ENCODE measurements around the gene TTLL13. TPM values are rescaled to one million over a fixed set of nuclear protein-coding genes. Genes with fewer than 3 reads are reported as not detected.

TTLL13 gene
- total and polyA plus RNA-seq, 9 of the 15 experiments (the other 6 are each of a cell fraction or from before 2014, with no cell fraction given): 0.05 to 0.24 (median 0.11) TPM; not detected in 1

DNA sequence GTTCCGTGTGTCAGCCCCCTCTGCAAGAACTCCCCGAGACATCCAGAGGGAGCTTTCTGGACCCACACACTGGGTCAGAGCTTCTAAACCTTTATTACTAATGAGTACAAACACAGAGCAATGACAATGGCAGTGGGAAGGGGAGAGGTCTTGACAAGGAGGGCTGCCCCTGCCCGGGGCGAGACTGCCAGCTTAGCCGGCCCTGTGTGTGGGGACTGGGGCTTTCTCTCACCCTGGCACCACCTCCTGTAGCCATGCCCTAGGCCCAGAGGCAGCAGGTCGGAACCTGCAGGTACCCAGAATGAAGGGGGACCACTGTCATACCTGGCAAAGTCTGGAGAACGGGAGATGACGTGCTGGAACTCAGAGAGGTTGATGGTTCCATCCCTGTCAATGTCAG lies 18.7 kb upstream of the TTLL13 start:
- 0 out of 2 replicates have a peak, but pooled peaks cover 4% of the 10 kb centered on the region for H4K20me1 ChIP-seq (replicated peaks; ENCODE audit: control insufficient read depth, insufficient read depth, low read length)
- no peak overlapping the region for H3K4me3 ChIP-seq
- intact Hi-C loops (cut with micrococcal nuclease): loop anchor here (5.0 kb wide), 1 partner anchor 57 kb away; no protein-coding TSS in a partner anchor
- TF ChIP-seq POLR2G (IDR thresholded peaks at IDR 0.05; ENCODE audit: low read depth, low read length) (0 out of 2 replicates have a peak, but pooled peaks have one; percentile 24), SNRNP70 (optimal IDR thresholded peaks at IDR 0.05; ENCODE audit: low read depth, low read length) (no peak)
- peaks cover 32% of the 10 kb centered on the region for H3K79me2 ChIP-seq (ENCODE audit: control insufficient read depth, insufficient read depth, low read length)
- 93% methylated on average over 7 of the region's 8 CpGs for WGBS (ENCODE audit: insufficient coverage, low coverage, missing lambda C conversion rate)
- H3K27me3 ChIP-seq (ENCODE audit: control insufficient read depth in 2 of 2, insufficient read depth in 2 of 2, low read length in 2 of 2): no peaks in the 10 kb centered on the region
- no peak overlapping the region for H3K27ac ChIP-seq (ENCODE audit: extremely low read depth, low read depth, low read length)
- peaks cover 7 to 43% of the 10 kb centered on the region in 2 experiments; a peak in 3 of 5 replicates for H3K4me1 ChIP-seq (replicated peaks in 1 of 2; ENCODE audit: control insufficient read depth in 2 of 2, insufficient read depth in 2 of 2, low read length in 2 of 2)
- no peaks in the 10 kb centered on the region for H3K9me1 ChIP-seq (ENCODE audit: control insufficient read depth, insufficient read depth, low read length)
- no peak for FAIRE-seq
- no TSS peak for BruUV-seq (replicated peaks)
- peaks cover 66% of the 10 kb centered on the region for H3K36me3 ChIP-seq (ENCODE audit: control insufficient read depth, insufficient read depth, low read length)
- no peaks in the 10 kb centered on the region for H3K9me3 ChIP-seq (replicated peaks; ENCODE audit: control insufficient read depth, insufficient read depth, low read depth, low read length)
- CTCF ChIA-PET (ENCODE audit: low intra/inter-chr PET ratio): interaction anchor here (0.7 kb wide), 1 partner anchor 88 kb away, joined by 3 read pairs; no protein-coding TSS in a partner anchor
- in situ Hi-C loops (cut with MboI): loop anchor here (10.0 kb wide), 1 partner anchor 446 kb away; no protein-coding TSS in a partner anchor
- POLR2A ChIA-PET: interaction anchor here (0.8 to 1.8 kb wide), 4 partner anchors 9 to 44 kb away, joined by 3 to 6 read pairs (median 4); no protein-coding TSS in a partner anchor
- DNase-seq (ENCODE audit: extremely low read depth in 1 of 4, low spot score in 3 of 4): no peak
- no peak overlapping the region for H3K4me2 ChIP-seq (ENCODE audit: insufficient read depth, low read length)
- no peak overlapping the region for H2AFZ ChIP-seq (ENCODE audit: low read depth, low read length)
- ATAC-seq: no peak
- H3K9ac ChIP-seq (ENCODE audit: insufficient read depth in 1 of 2, low read depth in 2 of 2, low read length in 2 of 2): peak overlapping the region in 1 of 2 experiments; percentile 70; a peak in 2 of 4 replicates

All from K562 (cell line).